GM19193 (cell line): Measurements from ENCODE around the gene VSIG10L2.

Experiments used
- POLR2A ChIP-seq: IDR thresholded peaks from 4 replicates; pipeline ENCODE4 v1.6.1; 2011; ENCODE audit not compliant: insufficient read depth, insufficient read length; ENCODE audit errors: extremely low read depth

The VSIG10L2 gene

DNA sequence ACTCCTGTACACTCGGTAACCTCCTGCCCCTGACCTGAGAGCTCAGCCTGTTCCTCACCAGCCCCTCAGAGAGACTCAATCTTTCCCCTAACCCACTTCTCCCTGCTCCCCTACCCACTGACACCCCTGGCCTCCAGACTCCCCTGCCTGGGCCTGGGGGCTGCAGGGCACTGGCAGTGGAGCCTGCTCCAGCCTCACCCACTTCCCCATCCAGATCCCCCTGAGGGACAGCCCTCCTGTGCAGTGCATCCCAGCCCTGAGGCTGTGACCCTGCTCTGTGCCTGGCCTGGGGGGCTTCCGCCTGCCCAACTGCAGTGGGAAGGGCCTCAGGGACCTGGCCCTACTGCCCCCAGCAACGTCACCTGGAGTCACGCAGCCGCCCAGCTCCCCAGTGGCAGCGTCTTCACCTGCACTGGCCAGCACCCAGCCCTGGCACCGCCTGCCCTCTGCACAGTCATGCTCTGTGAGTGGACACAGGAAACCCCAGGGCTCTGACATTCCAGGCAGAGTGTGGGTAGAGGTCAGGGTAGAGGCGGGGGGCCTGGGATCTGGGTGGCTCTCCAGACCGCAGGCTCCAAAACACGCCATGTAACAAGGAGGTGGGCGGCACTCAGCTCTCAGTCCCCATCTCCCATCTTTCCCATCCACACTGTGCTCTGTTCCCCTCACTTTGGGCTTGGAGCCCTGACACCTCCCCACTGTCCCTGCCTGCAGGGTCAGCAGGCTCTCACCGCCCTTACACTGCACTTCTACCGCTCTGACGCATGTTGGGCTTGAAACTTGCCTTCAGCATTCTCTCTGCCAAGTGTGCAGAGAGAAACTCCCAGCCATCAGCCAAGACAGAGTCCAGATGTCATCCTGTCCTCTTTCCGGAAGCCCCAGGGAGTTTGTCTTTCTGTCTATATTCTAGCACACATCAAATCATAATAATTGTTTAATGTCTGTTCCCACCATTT, 5.1 kb downstream of the VSIG10L2 start:
- no peak for TF ChIP-seq POLR2A

DNA sequence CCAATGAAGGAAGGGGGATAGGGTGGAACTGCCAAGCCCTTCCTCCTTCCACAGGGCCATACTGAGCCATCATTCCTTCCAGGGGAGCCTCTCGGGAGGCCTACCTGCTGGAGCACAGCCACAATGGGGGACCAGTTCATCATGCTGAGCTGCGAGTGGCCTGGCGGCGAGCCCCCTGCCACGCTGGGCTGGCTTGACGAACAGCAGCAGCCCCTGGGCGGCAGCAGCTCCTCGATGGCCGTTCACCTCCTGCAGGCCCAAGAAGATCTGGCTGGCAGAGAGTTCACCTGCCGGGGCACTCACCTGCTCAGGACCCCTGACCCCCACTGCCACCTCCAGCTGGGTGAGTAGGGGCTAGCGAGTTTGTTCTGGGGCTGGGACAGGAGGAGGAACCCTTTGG, 5.9 kb downstream of the VSIG10L2 start:
- no peak for TF ChIP-seq POLR2A

DNA sequence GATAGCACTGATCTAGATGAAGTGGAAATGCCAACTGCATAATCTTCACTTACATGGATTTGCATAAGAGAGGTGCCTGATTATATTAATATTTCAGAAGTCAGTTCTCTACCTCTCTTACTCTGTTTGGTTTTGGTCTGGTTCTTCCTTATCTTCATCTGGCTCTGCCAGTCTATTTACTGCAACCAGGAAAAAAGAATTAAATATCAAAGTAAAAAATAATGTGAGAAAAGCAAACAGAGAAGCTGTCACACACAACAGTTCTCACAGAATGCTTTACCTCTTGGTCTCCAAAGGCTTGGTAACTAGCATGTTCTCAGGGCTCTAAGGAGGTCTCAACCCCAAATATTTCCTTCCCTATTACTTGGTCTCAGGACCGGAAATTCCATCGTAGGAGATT, 6.7 kb downstream of the VSIG10L2 start:
- no peak for TF ChIP-seq POLR2A

DNA sequence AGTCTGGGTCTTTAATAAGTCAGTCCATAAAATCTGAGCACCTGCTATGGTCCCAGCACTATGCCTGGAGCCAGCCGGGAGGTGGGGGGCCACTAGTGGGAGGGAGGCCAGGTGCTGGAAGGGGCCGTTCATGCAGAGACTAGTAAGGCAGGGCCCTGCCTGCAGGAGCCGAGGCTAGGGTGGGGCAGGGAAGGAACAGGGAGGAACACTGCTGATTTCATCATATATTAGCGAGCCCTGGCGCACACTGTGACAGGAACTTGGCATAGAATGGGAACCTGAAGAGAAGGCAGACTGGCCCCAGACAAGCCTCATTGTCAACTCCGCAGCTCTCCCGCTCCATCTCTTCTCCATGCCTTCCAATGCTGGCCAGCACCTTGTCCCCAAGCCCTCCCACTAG, 7.1 kb downstream of the VSIG10L2 start:
- no peak for TF ChIP-seq POLR2A

DNA sequence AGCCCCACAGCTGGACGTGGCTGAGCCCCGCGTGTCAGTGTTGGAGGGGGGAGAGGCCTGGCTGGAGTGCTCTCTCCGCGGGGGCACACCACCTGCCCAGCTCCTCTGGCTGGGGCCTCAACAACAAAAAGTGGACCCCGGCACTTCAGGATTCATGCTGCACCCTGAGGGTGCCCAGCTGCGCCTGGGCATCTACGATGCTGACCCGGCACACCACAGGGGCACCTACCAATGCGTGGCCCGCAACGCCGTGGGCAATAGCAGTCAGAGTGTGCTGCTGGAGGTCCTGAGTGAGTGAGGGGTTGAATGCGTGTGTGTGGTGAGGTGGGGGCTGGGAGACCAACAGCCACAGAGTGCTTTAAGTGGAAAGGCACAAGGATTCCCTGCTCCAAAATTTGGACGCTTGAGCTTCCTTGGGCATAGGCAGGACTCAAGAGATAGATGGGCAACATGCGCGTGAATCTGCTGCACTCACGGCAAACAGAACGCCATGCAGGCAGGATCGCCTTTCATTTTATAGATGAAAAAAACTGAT, 7.6 kb downstream of the VSIG10L2 start:
- TF ChIP-seq POLR2A, result no peak

DNA sequence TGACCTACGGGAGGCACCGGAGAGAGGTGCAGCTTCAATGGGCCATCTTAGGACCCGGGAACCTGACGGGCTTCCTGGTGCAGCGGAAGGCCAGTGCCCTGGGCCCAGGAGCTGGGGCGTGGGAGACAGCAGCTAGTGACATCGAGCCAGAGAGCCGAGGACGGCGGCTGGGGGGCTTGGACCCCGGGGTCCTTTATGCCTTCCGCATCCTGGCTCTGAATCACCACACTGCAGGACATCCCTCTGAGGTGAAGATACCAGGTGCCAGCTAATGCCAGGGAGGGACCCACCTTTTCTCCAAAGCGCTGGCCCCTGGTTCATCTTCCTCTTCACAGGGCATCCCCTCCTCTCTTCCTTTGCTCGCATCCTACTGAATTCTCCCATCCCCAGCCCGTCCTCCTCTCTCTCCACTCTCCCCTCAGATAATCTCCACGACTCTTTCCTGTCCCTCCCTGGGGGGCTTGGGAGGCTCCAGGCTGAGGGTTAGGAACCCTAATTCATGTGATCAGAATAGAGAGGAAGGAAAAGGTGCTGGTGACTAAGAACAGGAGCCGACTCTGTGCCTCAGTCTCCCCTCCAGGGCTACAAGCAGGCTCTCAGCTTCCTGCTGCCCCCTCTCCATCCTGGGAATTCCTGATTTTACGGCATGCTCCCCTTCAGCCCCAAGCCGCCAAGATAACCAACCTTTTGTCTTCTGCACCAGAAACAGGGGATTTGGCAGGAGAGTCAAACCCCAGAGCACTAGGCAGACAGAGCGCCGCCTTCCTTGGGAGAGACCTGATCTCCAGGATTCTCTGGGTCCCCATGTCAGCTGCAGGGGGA, 8.5 kb downstream of the VSIG10L2 start:
- TF ChIP-seq POLR2A, result no peak

DNA sequence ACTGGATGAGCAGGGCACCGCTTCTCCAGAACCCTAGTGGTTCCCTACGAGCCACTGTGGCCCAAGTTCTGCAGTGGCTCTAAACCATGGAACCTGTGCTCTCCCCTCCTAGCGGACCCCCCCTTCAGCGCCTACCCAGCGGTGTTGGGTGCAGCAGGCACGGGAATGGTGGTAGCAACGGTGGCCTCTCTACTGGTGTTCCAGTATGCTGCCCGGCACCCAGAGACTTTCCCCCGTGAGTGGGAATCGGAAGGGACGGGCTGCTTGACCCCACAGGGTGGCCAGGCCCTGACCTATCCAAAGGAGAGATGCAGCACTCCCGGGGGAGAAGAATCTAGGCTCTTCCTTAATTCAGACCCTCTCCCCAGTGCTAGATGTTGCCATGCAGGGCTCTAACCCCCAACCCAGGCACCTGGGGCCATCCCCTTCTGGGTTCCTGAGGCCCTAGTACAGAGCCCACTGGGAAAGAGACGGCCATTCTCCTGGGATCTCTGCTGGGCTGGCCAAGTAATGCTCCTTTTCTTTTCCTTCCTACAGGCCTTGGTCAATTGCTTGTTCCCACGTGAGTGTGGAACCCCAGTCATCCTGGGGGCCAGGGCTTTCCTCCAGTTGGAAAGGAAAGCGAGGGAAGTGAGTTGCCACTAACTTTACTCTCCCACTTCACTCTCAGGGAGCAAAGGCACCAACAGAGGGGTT, 9.2 kb downstream of the VSIG10L2 start:
- no peak for TF ChIP-seq POLR2A

DNA sequence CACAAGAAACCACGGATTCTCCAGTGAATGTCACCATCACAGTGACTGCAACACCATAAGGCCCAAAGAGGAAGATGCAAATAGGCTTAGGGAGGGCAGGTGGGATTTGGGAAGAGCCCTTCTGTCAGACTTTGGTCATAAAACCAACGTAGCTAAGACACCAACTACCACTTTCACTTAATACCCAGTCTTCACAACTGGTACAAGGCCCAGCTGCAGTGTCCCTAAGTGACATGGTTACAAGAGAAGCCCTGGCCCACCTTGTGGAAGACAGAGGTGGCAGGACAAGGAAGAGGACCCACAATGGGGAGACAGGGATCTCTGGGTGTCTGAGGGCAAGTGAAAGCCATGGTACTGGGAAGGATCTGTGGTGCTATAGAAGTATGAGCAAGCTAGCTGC, 10.0 kb downstream of the VSIG10L2 start:
- TF ChIP-seq POLR2A, result no peak

DNA sequence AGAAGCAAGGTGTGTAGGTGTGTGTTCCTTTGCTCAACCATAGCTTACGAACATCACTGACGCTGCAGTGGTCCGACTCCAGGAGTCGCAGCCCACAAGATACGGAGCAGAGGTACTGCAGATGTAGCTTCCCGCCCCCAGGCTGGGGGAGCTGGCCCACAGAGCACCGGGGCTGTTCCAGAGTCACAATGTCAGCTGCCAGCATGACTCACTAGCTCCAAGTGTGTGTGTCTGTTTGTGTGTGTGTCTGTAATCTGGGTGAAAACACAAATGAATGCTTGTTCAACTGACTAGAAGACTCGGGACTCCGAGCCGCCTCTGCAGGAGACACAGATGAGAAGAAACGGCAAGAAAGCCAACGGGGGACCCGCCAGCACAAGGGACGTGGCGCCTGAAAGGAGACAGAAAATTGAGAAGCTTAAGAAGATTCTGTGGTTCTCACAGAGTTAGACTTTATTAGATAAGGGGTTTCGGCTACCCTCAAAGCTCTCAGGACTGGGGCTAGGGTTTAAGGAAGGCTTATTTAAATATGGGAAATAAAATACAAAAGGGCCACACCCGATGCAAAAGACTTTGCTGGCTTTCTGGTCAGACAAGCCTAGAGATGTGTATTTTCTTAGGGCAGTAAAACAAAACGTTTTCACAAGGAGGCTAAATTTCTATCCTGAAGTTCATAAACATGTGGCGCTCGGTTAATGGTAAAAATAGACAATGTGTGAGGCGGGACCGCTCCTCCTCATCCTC, 10.7 kb downstream of the VSIG10L2 start:
- TF ChIP-seq POLR2A, result no peak

DNA sequence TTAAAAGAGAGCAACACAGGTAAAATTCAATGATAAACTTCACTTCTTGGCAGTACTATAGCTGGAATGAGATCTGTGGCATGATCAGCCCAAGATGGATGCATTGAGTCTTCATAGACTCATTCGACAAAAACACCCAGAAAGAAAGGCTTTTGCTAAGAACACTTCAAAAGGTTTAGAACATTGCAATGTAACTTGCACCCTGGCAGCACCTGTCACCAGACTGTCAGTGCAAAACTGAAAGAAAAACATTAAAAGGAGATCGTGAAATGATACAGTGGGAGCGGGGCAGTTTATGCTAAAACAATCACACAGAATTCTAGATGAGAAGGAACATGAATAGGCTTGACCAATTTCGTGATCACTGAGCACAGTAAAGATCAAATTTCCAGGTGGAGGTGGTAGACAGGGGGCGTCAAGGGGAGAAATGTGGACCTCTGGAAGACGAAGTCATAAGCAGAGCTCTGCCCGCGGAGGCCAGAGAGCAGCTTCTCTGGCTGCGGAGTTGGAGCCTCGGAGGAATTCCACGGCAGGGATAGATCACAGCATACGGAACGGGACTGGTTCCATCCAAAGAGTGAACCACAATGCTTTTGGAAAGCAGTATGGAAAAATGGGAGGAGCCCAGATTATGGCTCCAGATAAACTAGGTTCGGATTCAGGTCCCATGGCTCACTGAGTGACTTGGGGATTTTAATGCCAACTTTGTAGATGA, 11.9 kb downstream of the VSIG10L2 start:
- no peak for TF ChIP-seq POLR2A

DNA sequence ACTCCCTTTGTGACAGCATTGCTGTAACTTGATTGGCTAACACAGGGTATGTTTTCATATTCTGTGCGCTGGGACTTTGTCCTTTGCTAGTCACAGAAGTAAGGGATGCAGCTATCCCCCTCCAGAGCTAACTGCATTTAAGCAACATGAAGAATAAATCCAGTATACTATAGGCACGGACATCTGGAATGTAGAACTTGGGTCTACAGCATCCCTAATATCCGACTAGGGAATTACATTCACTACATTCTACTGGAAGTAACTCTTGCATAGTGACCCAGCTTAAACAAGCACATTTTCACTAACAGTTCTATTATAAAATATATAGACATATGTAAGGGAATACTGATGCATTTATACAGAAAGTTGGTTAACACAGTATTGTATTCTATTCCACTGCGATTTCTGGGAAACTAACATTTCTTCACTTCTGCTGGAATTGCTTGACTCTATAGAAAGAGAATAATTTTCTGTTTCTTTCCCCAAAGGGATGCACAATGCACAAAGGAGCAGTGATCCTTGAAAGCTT, 13.1 kb downstream of the VSIG10L2 start:
- TF ChIP-seq POLR2A, result no peak

DNA sequence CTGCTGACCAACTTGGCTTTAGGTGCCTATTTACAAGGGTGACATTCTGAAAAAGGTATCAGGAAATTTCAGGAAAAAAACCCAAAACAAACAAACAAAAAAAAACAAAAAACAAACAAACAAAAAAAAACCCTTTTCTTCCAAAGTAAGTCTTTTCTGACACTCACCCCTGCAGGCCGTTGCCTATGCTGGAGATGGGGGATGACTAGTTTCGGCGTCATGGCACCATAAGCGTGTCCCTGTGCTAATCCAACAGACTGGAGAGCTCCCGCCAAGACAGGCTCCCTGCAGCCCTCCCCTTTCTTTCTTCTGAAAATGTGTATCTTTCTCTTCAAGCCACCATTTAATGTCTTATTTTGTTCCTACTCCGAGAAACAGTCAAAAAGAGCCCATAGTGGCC, 13.7 kb downstream of the VSIG10L2 start:
- no peak for TF ChIP-seq POLR2A

DNA sequence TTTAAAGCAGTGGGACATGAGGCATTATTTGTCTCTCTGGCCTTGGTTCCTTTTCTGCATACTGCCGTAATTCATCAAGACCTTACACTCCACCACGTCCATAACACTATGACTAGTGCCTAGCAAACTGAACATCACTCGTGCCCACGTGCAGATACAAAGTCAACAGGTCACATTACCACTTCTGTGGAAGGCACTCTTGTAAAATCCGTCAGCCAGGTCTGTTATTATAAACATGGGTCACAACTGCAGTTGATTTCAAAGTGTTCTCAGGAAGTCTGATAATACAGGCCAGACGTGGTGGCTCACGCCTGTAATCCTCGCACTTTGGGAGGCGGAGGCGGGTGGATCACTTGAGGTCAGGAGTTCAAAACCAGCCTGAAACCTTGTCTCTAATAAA, 14.1 kb downstream of the VSIG10L2 start:
- TF ChIP-seq POLR2A, result no peak

DNA sequence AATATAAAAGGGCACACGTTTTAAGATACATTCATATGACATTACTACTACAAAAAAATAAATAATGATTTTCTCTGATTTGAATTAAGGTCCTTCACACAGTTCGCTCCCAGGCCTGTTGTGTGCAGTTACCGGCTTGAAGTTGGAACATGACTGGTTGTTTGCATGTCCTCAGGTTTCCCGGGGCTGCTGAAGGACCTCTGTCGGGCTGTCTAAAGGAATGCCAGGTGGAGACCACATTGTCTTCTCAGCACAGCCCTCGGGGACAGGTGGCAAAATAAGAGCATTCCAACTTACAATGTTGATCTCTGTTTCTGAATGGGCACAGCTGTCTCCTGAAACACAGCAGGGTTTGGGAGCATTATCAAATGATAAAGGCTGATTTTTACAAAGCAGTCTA, 14.9 kb downstream of the VSIG10L2 start:
- TF ChIP-seq POLR2A, result no peak

DNA sequence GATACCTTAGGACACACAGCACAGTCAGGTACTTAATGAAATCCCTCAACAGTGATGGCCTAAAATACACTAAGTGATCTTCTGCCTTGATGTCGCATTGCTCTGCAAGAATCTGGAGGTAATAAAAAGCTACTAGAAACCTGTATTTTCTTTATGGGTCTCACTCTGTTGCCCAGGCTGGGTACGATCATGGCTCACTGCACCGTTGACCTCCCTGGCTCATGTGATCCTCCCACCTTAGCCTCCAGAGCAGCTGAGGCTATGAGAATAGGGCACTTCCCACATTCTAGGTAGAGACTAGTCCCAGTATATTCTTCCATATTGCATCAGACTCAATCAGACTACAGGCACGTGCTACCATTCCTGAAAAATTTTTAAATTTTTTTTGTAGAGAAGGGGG, 21.7 kb downstream of the VSIG10L2 start:
- no peak for TF ChIP-seq POLR2A
